ENCODE data around the gene RBMS1.

GRCh38 chr2:160282063-160282580 is 211.5 kb downstream of the RBMS1 start:
- TF ChIP-seq JUND (IDR thresholded peaks at IDR 0.05) (no peak), CTCF (IDR thresholded peaks at IDR 0.05; ENCODE audit: low read depth, low read length, missing input control) (no peak)
